Stimulated activated CD4-positive, alpha-beta T cell treated with anti-CD3 and anti-CD28 coated beads, Interleukin-1b, Interleukin-23, amount 100 ng/mL, for 1 hour (primary cell): ENCODE measurements around the gene NDUFA1.
"Not testable (repeated sequence)": the region's sequence is repeated elsewhere in the genome, so short reads cannot be mapped to it uniquely, and the experiment has no call there.

ENCODE experiments used
- DNase-seq, 2 donors: peaks; one replicate each; pipeline ENCODE4 v3.0.0-alpha.2; 2020; ENCODE audit warnings: low read depth in 2 of 2

The NDUFA1 gene

DNA sequence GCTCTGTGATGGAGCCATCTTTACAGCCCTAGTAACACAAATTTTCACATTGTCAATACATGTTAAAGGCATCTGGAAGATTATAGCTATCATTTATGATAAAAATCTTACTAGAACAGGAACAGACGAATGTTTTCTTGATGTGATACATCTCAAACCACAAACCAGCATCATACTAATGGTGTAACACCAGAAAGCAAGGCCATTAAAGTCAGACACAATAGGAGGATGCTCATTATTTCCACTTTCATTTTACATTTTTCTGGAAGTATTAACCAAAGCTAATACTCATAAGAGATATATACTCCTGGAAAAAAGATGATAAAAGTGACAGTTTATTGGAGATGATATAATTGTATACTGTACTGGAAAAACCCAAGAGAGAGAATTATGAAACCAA, 29.3 kb downstream of the NDUFA1 start:
- no peak for DNase-seq

DNA sequence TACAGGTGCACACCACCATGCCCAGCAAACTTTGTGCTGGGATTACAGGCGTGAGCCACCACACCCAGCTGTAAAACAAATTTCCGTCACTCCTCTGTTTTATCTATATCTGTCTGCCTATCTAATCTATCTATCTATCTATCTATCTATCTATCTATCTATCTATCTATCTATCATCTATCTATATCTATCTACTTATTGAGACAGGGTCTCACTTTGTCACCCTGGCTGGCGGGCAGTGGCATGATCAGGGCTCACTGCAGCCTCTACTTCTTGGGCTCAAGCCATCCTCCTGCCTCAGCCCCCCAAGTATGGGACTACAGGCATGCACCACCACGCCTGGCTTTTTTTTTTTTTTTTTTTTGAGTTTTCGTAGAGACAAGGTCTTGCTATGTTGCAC, 44.7 kb downstream of the NDUFA1 start:
- no peak for DNase-seq

DNA sequence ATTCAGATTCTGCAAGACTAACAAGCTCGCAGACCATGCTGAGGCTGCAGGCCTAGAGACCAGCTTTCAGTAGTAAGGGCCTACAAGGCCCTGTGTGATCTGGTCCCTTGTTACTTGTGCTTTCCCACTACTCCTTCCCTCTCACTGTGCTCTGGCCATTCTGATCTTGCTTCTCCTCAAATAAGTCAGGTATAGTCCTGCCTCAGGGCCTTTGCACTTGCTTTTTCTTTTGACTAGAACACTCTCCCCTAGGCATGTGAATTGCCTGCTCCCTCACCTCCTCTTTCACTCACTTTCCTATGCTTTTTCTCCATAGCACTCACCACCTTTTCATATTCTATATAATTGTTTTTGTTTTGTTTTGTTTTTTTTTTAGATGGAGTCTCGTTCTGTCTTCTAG, 46.2 kb downstream of the NDUFA1 start:
- DNase-seq = no peak

DNA sequence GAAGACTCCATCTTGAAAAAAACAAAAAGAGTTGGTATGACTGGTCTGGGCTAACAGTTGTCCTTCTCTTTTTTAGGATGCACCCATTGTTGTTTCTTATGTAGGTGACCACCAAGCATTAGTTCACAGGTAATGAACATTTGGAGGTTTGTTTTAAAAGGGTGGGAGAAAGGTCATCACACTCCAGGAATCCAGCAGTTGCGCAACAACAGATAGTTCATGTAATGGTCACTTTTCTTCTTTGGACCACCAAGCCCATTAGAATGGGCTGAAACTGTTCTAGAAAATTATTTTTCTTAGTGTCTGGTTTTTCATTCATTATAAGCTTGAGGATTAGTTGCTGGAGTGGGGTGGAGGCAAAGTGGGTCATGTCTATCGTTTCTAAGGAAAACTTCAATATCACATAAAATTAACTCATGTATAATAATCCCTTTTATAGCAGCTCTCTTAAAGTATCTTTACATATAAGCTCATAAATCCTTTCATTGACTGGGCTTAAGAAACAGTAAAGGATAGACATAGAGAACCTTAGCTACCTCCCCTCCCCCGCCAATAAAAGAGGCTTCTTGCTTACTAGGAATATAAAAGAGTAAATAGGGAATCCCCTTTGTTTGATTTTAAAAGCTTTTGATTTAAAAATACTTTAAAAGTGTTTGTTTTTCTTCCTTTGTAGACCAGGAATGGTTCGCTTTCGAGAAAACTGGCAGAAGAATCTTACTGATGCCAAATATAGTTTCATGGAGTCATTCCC, 48.4 kb downstream of the NDUFA1 start:
- no peak for DNase-seq

DNA sequence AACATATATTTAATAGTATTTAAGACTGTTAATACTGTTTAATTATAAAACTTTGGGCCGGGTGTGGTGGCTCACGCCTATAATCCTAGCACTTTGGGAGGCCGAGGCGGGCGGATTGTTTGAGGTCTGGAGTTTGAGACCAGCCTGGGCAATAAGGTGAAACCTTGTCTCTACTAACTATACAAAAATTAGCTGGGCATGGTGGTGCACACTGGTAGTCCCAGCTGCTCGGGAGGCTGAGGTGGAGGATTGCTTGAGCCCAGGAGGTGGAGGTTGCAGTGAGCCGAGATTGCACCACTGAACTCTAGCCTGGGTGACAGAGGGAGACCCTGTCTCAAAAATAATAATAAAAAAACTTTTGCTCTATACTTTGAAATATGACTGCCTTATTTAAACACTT, 50.8 kb downstream of the NDUFA1 start:
- not testable (repeated sequence) for DNase-seq
